Measurements from ENCODE around the gene ICAM5. TPM values are rescaled to one million over a fixed set of nuclear protein-coding genes. Genes with fewer than 3 reads are reported as not detected.
"Not testable (repeated sequence)": the region's sequence is repeated elsewhere in the genome, so short reads cannot be mapped to it uniquely, and the experiment has no call there.

The ICAM5 gene
- total RNA-seq, 1 experiment from 2014 or later = 0.61 TPM

- intact Hi-C loops (cut with micrococcal nuclease; ENCODE audit: unreplicated experiment) = no loop called here
- peak overlapping the region; percentile 66 for H3K27ac Mint-ChIP-seq (ENCODE audit: unreplicated experiment)
- no peaks in the 10 kb centered on the region for H3K27me3 Mint-ChIP-seq (ENCODE audit: unreplicated experiment)
- no peaks in the 10 kb centered on the region for H3K4me1 Mint-ChIP-seq (ENCODE audit: low read depth, unreplicated experiment)
- peak overlapping the region; percentile 89 for H3K4me3 Mint-ChIP-seq (ENCODE audit: low read depth, unreplicated experiment)
- no peaks in the 10 kb centered on the region for H3K9me3 Mint-ChIP-seq (ENCODE audit: low read depth, unreplicated experiment)
- TF ChIP-seq CTCF (IDR thresholded peaks at IDR 0.05; ENCODE audit: unreplicated experiment) = no peak
- BruUV-seq (replicated peaks) = TSS peak; percentile 86
- peaks cover 40% of the 10 kb centered on the region for H3K36me3 Mint-ChIP-seq (ENCODE audit: insufficient read depth, unreplicated experiment)
- no peak for DNase-seq
- CTCF ChIA-PET = interaction anchor here (0.6 to 1.1 kb wide), 6 partner anchors 55 to 214 kb away, joined by 3 to 6 read pairs (median 4); partner anchors contain the start of gene ICAM1
These were observed 44.2 kb downstream of the ICAM5 start for GRCh38 chr19:10333758-10334587.

- Mint-ChIP-seq H3K27ac (ENCODE audit: unreplicated experiment) (no peak overlapping the region), H3K4me3 (ENCODE audit: low read depth, unreplicated experiment) (peak overlapping the region; percentile 89), H3K9me3 (ENCODE audit: low read depth, unreplicated experiment) (no peaks in the 10 kb centered on the region), H3K4me1 (ENCODE audit: low read depth, unreplicated experiment) (no peaks in the 10 kb centered on the region), H3K27me3 (ENCODE audit: unreplicated experiment) (no peaks in the 10 kb centered on the region), H3K36me3 (ENCODE audit: insufficient read depth, unreplicated experiment) (peaks cover 36% of the 10 kb centered on the region)
- CTCF ChIA-PET = interaction anchor here (0.6 to 1.1 kb wide), 5 partner anchors 64 to 402 kb away, joined by 3 to 6 read pairs (median 3); partner anchors contain the start of gene ICAM1
- intact Hi-C loops (cut with micrococcal nuclease; ENCODE audit: unreplicated experiment) = no loop called here
- no TSS peak for BruUV-seq (replicated peaks)
- DNase-seq = peak; percentile 92
- no peak for TF ChIP-seq CTCF (IDR thresholded peaks at IDR 0.05; ENCODE audit: unreplicated experiment)
These were observed 45.0 kb downstream of the ICAM5 start for GRCh38 chr19:10334588-10335351.

DNA sequence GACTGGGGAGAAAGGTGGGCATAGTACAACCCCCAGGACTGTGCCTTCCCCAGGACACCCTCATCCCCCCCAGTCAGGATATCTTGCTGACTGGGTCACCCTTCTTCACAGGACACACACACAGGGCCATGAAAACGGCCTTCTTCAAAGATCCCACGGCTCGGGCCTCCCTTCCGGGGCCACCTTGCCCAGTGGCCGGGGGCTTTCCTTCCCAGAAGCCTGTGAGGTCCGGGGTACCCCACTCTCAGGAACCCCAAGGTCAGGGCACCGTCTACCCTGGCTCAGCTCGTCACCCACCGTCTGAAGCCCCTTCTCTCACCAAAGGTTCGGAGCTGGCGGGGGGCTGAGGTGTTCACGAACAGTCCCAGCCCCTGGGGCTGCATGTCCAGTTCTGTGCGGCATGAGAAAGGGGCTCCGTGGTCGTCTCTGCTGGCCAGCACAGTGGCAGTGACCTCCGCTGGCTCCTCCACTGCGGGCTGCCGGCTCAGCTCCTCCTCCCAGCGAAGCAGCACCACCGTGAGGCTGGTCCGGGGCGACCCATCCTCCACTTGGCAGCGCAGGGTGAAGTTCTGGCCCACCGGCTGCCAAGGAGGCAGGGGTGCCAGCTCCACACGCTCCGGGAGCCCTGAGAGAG, 45.7 kb downstream of the ICAM5 start:
- no peaks in the 10 kb centered on the region for H3K9me3 Mint-ChIP-seq (ENCODE audit: low read depth, unreplicated experiment)

DNA sequence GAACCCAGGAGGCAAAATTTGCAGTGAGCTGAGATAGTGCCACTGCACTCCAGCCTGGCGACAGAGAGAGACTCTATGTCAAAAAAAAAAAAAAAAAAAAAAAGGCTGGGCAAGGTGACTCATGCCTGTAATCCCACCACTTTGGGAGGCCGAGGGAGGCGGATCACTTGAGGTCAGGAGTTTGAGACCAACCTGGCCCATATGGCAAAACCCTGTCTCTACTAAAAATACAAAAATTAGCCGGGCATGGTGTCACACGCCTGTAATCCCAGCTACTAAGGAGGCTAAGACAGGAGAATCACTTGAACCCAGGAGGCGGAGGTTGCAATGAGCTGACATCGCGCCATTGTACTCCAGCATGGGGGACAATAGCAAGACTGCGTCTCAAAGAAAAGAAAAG, 47.0 kb downstream of the ICAM5 start:
- H3K4me1 Mint-ChIP-seq (ENCODE audit: low read depth, unreplicated experiment); BruUV-seq (replicated peaks); H3K9me3 Mint-ChIP-seq (ENCODE audit: low read depth, unreplicated experiment); intact Hi-C loops (cut with micrococcal nuclease; ENCODE audit: unreplicated experiment); H3K27me3 Mint-ChIP-seq (ENCODE audit: unreplicated experiment); H3K4me3 Mint-ChIP-seq (ENCODE audit: low read depth, unreplicated experiment); DNase-seq; H3K27ac Mint-ChIP-seq (ENCODE audit: unreplicated experiment): not testable (repeated sequence)
- peaks cover 33% of the 10 kb centered on the region for H3K36me3 Mint-ChIP-seq (ENCODE audit: insufficient read depth, unreplicated experiment)
- CTCF ChIA-PET = interaction anchor here (0.7 kb wide), 2 partner anchors 18 to 457 kb away, joined by 5 to 6 read pairs; no protein-coding TSS in a partner anchor

More for the DNA sequence above, 45.7 kb downstream of the ICAM5 start:
- no peak for DNase-seq
- intact Hi-C loops (cut with micrococcal nuclease; ENCODE audit: unreplicated experiment) = no loop called here
- CTCF ChIA-PET = no interaction called here
- Mint-ChIP-seq H3K4me1 (ENCODE audit: low read depth, unreplicated experiment) (no peaks in the 10 kb centered on the region), H3K4me3 (ENCODE audit: low read depth, unreplicated experiment) (peak overlapping the region; percentile 89), H3K36me3 (ENCODE audit: insufficient read depth, unreplicated experiment) (peaks cover 33% of the 10 kb centered on the region), H3K27me3 (ENCODE audit: unreplicated experiment) (no peaks in the 10 kb centered on the region), H3K27ac (ENCODE audit: unreplicated experiment) (no peak overlapping the region)
- BruUV-seq (replicated peaks) = no TSS peak
- no peak for TF ChIP-seq CTCF (IDR thresholded peaks at IDR 0.05; ENCODE audit: unreplicated experiment)

Data from Calu3 (cell line).